ENCODE results near the gene SIGLEC11.
"Not testable (repeated sequence)": the region's sequence is repeated elsewhere in the genome, so short reads cannot be mapped to it uniquely, and the experiment has no call there.

Gene SIGLEC11

GRCh38 chr19:49950956-49951526, 9.9 kb downstream of the SIGLEC11 start:
- DNase-seq, result no peak

- no peak for DNase-seq
These were observed 10.4 kb downstream of the SIGLEC11 start for GRCh38 chr19:49950590-49950948.

GRCh38 chr19:49949742-49950589, 11.0 kb downstream of the SIGLEC11 start:
- no peak for DNase-seq

- no peak for DNase-seq
These were observed 14.6 kb downstream of the SIGLEC11 start for GRCh38 chr19:49946415-49946814.

- DNase-seq, result not testable (repeated sequence)
These were observed 16.4 kb downstream of the SIGLEC11 start for GRCh38 chr19:49944567-49944966.

GRCh38 chr19:49940482-49940791, 20.5 kb downstream of the SIGLEC11 start:
- DNase-seq, result no peak

GRCh38 chr19:49939721-49940481, 21.1 kb downstream of the SIGLEC11 start:
- no peak for DNase-seq

GRCh38 chr19:49938662-49939061, 22.3 kb downstream of the SIGLEC11 start:
- DNase-seq, result no peak

- DNase-seq, result peak; percentile 41 to 49
These were observed 23.1 kb downstream of the SIGLEC11 start for GRCh38 chr19:49937750-49938381.

- DNase-seq, result no peak
These were observed 24.4 kb downstream of the SIGLEC11 start for GRCh38 chr19:49936549-49936948.

GRCh38 chr19:49933643-49934042, 27.3 kb downstream of the SIGLEC11 start:
- DNase-seq, result no peak

- no peak for DNase-seq
These were observed 28.2 kb downstream of the SIGLEC11 start for GRCh38 chr19:49932731-49933131.

GRCh38 chr19:49932041-49932451, 28.9 kb downstream of the SIGLEC11 start:
- DNase-seq, result no peak

GRCh38 chr19:49931293-49932040, 29.5 kb downstream of the SIGLEC11 start:
- DNase-seq, result no peak

- no peak for DNase-seq
These were observed 30.4 kb downstream of the SIGLEC11 start for GRCh38 chr19:49930483-49931011.

- DNase-seq, result peak; percentile 80 to 86
These were observed 31.1 kb downstream of the SIGLEC11 start for GRCh38 chr19:49929611-49930482.

- DNase-seq, result peak; percentile 80 to 81
These were observed 31.8 kb downstream of the SIGLEC11 start, which contains the start of the genes ATF5 and NUP62 for GRCh38 chr19:49929121-49929610. TSS of gene ATF5 (plus strand) at chr19:49929205. CDS start at chr19:49930851, 1,646 bp downstream. TSS of gene NUP62 (minus strand) at chr19:49929504. CDS start at chr19:49909807, 19,697 bp downstream.

GRCh38 chr19:49927526-49928264, 33.3 kb downstream of the SIGLEC11 start:
- no peak for DNase-seq

- no peak for DNase-seq
These were observed 34.5 kb downstream of the SIGLEC11 start for GRCh38 chr19:49926515-49926914.

GRCh38 chr19:49925486-49925885, 35.5 kb downstream of the SIGLEC11 start:
- no peak for DNase-seq
